T47D (cell line): ENCODE results near the gene ADCY3.

ENCODE experiments used
- DNase-seq, 2 experiments: peaks; one replicate each; pipeline versions ENCODE4 v3.0.0 to v3.0.0-alpha.2; 2011 to 2012; ENCODE audit warnings: low read depth in 1 of 2, low spot score in 1 of 2
- JUND ChIP-seq: IDR thresholded peaks from 2 replicates; pipeline ENCODE4 v1.6.1; 2012; ENCODE audit warnings: low read depth
- in situ Hi-C: cut with HindIII; loops from 2 replicates; pipeline ENCODE4 v1.10.0; 2016; ENCODE audit warnings: low sequenced_read_pairs, low pct_unique_long_range_greater_than_20kb

ADCY3 gene

DNA sequence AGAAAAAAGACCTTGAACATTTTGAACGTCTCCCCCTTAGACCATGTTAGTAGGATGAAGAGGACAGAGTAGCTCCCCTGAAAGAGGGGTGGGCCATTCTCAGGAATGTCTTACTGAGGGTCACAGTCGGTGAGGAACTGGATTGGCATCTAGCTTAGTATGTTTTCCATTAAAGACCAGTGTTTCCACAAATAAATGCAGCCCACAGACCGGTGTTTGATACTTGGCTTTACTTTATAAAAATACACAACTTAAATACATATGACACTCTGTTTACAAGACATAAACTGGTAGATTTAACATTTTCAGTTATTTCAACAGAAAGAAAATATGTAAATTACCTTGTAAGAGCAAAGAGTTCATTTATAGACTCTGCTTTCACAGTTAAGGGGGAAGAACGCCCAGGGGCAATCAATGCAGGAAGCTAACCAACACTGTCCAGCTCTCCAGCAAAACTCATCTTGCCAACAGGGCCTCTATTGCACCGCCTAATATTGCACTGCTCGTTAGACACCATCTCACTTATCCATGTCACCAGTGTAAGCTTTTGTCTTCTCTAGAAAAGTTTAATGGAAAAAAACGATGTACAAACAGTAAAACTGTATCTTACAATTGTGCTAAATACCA, 23.5 kb upstream of the ADCY3 start:
- DNase-seq = no peak
- no peak for TF ChIP-seq JUND
- in situ Hi-C loops = no loop called here

DNA sequence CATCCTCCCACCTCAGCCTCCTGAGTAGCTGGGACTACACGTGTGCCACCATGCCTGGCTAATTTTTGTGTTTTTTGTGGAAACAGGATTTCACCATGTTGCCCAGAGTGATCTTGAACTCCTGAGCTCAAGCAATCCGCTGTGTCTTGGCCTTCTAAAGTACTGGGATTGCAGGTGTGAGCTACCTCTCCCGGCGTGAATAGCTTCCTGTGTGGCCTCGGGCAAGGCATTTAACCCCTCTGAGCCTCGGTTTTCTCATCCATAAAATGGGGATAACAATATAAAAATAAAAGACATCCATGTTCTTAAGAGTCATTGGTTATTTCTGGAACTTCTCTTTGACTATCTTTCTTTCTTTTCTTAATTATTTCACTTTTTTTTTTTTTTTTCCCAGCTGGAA, 19.3 kb upstream of the ADCY3 start:
- in situ Hi-C loops = no loop called here
- DNase-seq = no peak
- TF ChIP-seq JUND = no peak

GRCh38 chr2:24937236-24937635, 17.2 kb upstream of the ADCY3 start:
- TF ChIP-seq JUND = no peak
- no peak for DNase-seq
- in situ Hi-C loops = no loop called here

DNA sequence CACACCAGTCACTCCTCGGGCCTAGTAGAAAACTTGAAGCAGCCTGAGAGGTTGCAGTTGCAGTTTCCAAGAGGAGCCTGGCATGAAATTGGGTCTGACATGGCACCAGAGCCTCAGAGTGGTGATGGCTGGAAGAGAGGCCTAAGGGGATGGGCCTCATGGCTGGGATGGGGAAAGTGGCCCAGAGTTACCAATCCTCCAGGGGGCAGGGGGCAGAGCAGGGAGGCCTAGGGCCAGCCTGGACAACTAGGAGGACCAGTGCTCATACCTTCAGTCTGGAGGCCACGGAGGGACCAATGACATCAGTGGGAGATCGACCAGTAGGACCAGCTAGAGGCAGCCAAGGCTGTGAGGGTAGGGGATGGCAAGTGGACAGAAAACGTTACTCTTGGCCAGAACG, 15.1 kb upstream of the ADCY3 start:
- no peak for TF ChIP-seq JUND
- DNase-seq = no peak
- in situ Hi-C loops = no loop called here

DNA sequence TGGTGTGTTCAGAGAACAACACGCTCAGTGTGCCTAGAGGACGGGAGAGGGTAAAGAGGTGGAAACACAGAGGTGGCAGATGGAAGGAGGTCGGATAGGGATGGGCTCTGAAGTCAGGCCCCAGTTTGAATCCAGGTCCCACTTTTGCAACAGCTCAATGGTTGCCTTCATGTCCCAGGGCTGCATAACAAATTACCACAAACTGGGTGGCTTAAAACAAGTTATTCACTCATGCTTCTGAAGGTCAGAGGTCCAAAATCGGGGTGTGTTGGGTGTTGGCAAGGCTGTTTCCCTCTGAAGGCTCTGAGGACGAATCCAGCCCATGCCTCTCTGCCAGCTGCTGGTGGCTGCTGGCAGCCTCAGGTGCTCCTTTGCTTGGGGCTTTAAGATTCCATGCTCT, 12.7 kb upstream of the ADCY3 start:
- TF ChIP-seq JUND = no peak
- no peak for DNase-seq
- in situ Hi-C loops = no loop called here

DNA sequence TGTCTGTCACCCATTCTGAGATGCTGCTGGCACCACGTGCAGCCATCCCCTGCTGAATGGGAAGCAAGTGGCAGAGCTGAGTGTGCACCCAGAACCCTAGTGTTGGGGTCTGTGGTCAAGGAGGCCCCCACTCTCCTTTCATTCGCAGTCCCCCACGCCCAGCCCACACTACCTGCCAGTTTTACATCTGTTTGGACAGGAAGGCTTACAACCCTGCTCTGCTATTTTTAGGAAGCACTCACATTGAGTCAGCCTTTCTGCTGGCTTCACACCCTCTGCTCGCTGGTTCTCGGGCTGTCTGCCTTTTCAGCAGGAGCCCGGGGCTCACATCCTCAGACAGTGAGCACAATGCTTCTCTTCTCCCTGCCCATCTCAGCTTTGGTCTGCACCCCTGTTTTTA, 10.7 kb upstream of the ADCY3 start:
- in situ Hi-C loops = no loop called here
- no peak for TF ChIP-seq JUND
- DNase-seq = no peak

- in situ Hi-C loops = no loop called here
- TF ChIP-seq JUND = no peak
- peak in 1 of 2 experiments; percentile 12 for DNase-seq
These were observed 9.2 kb upstream of the ADCY3 start for GRCh38 chr2:24929230-24929629.

DNA sequence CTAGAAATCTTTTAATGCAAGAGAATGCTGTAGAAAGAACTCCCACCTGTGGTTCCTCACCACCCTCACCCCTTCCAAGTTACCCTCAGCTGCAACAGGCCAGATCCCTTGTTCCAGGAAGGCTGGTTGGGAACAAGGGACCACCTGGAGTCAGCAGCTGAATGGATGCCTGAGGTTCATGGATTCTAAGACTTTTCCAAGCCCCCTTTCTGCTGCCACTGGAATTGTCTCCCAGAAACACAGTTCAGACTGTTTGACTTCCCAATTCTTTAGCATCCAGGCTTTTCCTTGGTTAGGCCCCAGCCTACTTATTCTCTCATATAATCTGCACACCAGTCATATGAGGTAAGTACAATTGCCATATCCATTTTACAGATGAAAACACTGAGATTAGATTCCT, 8.0 kb upstream of the ADCY3 start:
- no peak for DNase-seq
- TF ChIP-seq JUND = no peak
- in situ Hi-C loops = no loop called here

DNA sequence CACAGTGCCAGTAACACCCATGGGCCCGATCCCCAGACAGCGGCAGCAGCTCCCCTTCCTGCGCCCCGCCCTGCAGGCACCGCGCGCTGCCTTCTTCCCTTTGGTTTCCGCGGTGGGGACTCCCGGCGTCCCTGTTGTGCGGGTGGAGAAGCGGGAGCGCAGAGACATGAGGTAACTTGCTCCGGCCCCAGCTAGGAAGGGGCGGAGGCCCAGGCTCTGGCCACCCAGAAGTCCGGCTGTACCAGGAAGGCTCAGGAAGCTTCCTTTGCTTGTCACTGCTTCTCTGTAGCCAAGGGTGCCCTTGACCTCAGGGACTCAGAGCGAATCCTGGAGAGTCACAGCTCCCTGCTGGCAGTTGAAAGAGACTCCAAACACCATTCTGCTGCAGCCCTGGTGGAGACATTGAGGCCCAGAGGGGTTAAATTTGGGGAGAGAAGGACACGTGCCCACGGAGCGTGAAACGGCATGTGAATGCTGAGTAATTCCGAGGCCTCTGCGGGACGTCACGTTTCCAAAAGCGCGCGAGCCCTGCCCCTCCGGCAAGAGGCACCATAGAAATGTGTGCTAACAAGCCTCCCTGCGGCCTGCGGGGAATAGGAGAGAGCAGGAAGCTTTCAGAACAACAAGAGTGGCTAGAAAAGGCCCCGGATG, 6.7 kb upstream of the ADCY3 start:
- in situ Hi-C loops = no loop called here
- TF ChIP-seq JUND = no peak
- DNase-seq = no peak

- DNase-seq = no peak
- TF ChIP-seq JUND = no peak
- in situ Hi-C loops = no loop called here
These were observed 6.2 kb upstream of the ADCY3 start for GRCh38 chr2:24926220-24926601.

DNA sequence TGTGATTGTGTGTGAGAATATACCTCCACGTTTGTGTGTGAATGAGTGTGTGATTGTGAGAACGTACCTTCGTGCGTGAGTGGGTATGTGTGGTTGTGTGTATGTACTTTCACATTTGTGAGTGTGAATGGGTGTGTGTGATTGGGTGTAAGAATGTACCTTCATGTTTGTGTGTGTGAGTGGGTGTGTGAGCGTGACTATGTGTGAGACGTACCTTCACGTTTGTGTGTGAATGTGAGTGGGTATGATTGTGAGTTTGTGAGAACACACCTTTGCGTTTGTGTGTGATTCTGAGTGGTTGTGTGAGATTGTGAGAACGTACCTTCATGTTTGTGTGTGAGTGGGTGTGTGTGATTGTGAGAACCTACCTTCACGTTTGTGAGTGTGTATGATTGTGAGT, 5.8 kb upstream of the ADCY3 start:
- in situ Hi-C loops = no loop called here
- no peak for TF ChIP-seq JUND
- DNase-seq = no peak

- in situ Hi-C loops = no loop called here
- no peak for TF ChIP-seq JUND
- DNase-seq = no peak
These were observed 4.7 kb upstream of the ADCY3 start for GRCh38 chr2:24924732-24925131.

- DNase-seq = no peak
- in situ Hi-C loops = no loop called here
- no peak for TF ChIP-seq JUND
These were observed 4.2 kb upstream of the ADCY3 start for GRCh38 chr2:24924266-24924665.

GRCh38 chr2:24923106-24923505, 3.1 kb upstream of the ADCY3 start:
- no peak for TF ChIP-seq JUND
- in situ Hi-C loops = no loop called here

More at GRCh38 chr2:24923106-24923505, 3.1 kb upstream of the ADCY3 start:
- no peak for DNase-seq
